Head of caudate nucleus (tissue), 42 donors: ENCODE data around the gene COQ8A.
A peak's percentile ranks its signal among the peaks of the same experiment; 100 is the strongest.

Experiments
- DNase-seq, 42 donors: peaks; one replicate each; pipeline versions ENCODE4 v3.0.0 to v3.0.0-alpha.2; 2020 to 2021; ENCODE audit warnings: mixed read lengths in 7 of 42
- intact Hi-C: fragments of 100-400 bp; cut with DNase I; formaldehyde crosslinking; loops from one replicate; pipeline ENCODE4 v1.15.0; 2022

COQ8A gene

GRCh38 chr1:226962421-226963391 is 22.6 kb downstream of the COQ8A start:
- DNase-seq: peak in 1 of 42 donors; percentile 10
- intact Hi-C loops: no loop called here

GRCh38 chr1:226964068-226964425 is 24.0 kb downstream of the COQ8A start:
- intact Hi-C loops: no loop called here
- DNase-seq: peak in 1 of 42 donors; percentile 10

- intact Hi-C loops: no loop called here
- DNase-seq: peak in 2 of 42 donors; percentile 2 to 11
Observed at GRCh38 chr1:226964611-226965486, 24.8 kb downstream of the COQ8A start.

- DNase-seq: peak in 1 of 42 donors; percentile 13
- intact Hi-C loops: no loop called here
Observed at GRCh38 chr1:226965581-226966440, 25.7 kb downstream of the COQ8A start.

- intact Hi-C loops: no loop called here
- peak in 18 of 42 donors; percentile 32 to 84 (median 66) for DNase-seq
Observed at GRCh38 chr1:226966683-226967082, 26.6 kb downstream of the COQ8A start.

GRCh38 chr1:226967665-226968064 is 27.6 kb downstream of the COQ8A start:
- intact Hi-C loops: no loop called here
- DNase-seq: peak in 28 of 42 donors; percentile 3 to 86 (median 62)

GRCh38 chr1:226971765-226972164 is 31.7 kb downstream of the COQ8A start:
- intact Hi-C loops: no loop called here

GRCh38 chr1:226972931-226973330 is 32.8 kb downstream of the COQ8A start:
- DNase-seq: peak in 3 of 42 donors; percentile 3 to 15 (median 13)
- intact Hi-C loops: no loop called here

More at GRCh38 chr1:226971765-226972164, 31.7 kb downstream of the COQ8A start:
- no peak for DNase-seq

GRCh38 chr1:226973371-226973897 is 33.3 kb downstream of the COQ8A start:
- DNase-seq: peak in 3 of 42 donors; percentile 1 to 43 (median 11)
- intact Hi-C loops: no loop called here

- intact Hi-C loops: no loop called here
- DNase-seq: peak in 6 of 42 donors; percentile 3 to 41 (median 24)
Observed at GRCh38 chr1:226973898-226974543, 33.9 kb downstream of the COQ8A start.

GRCh38 chr1:226974544-226975258 is 34.6 kb downstream of the COQ8A start:
- intact Hi-C loops: no loop called here
- DNase-seq: peak in 7 of 42 donors; percentile 3 to 47 (median 31)

- intact Hi-C loops: no loop called here
- DNase-seq: peak; percentile 63 to 90 (median 78)
Observed at GRCh38 chr1:226975259-226976250, 35.5 kb downstream of the COQ8A start.

GRCh38 chr1:226976276-226976977 is 36.3 kb downstream of the COQ8A start:
- intact Hi-C loops: no loop called here

GRCh38 chr1:226976978-226977642 is 37.0 kb downstream of the COQ8A start:
- DNase-seq: peak in 5 of 42 donors; percentile 1 to 37 (median 13)
- intact Hi-C loops: no loop called here

More at GRCh38 chr1:226976276-226976977, 36.3 kb downstream of the COQ8A start:
- DNase-seq: peak in 5 of 42 donors; percentile 5 to 42 (median 32)
